HG02642 (cell line): ENCODE measurements around the gene RAE1.

Experiments used
- ATAC-seq: cut with Tn5 transposase; IDR thresholded peaks from one replicate; pipeline ENCODE4 v1.9.1; 2021; ENCODE audit warnings: mild to moderate bottlenecking; ENCODE audit not compliant: unreplicated experiment, poor library complexity

The RAE1 gene

DNA sequence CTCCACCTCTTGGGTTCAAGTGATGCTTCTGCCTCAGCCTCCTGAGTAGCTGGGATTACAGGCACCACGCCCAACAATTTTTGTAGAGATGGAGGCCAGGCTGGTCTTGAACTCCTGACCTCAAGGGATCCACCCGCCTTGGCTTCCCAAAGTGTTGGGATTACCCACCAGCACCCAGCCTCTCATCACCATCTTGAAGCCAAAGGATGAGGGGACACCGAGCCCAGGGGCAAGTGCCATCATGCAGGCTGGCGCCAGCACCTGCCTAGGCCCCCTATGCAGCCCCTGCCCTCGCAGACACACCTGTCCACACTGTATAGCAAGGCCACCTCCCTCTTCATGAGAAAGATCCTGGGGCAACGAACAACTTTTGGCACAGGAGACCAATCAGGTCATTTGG, 34.9 kb downstream of the RAE1 start:
- no peak for ATAC-seq

GRCh38 chr20:57386762-57387161, 35.7 kb downstream of the RAE1 start:
- no peak for ATAC-seq

DNA sequence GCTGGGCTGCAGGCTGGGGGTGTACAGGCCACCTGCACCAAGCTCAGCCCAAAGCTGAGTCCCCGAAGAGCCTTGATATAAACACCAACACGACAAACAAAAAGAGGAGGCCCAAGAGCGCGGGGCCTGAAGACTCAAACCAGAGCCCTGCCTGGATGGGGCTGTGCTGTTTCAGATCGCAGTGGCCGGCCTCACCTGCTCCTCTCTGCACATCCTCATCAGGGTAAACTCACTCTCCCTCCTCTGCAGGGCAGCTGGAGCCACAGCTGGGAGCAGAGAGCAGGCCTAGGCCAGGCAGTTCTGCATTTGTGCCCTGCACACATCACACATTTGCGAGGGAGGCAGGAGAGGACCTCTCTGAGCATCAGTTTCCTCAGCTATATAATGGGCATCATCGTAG, 36.4 kb downstream of the RAE1 start:
- no peak for ATAC-seq

- ATAC-seq = no peak
Measured at GRCh38 chr20:57387945-57388371, 36.9 kb downstream of the RAE1 start.

- ATAC-seq = peak; percentile 20
Measured at GRCh38 chr20:57388953-57389694, 38.1 kb downstream of the RAE1 start.

- no peak for ATAC-seq
Measured at GRCh38 chr20:57389695-57390603, 38.9 kb downstream of the RAE1 start.

DNA sequence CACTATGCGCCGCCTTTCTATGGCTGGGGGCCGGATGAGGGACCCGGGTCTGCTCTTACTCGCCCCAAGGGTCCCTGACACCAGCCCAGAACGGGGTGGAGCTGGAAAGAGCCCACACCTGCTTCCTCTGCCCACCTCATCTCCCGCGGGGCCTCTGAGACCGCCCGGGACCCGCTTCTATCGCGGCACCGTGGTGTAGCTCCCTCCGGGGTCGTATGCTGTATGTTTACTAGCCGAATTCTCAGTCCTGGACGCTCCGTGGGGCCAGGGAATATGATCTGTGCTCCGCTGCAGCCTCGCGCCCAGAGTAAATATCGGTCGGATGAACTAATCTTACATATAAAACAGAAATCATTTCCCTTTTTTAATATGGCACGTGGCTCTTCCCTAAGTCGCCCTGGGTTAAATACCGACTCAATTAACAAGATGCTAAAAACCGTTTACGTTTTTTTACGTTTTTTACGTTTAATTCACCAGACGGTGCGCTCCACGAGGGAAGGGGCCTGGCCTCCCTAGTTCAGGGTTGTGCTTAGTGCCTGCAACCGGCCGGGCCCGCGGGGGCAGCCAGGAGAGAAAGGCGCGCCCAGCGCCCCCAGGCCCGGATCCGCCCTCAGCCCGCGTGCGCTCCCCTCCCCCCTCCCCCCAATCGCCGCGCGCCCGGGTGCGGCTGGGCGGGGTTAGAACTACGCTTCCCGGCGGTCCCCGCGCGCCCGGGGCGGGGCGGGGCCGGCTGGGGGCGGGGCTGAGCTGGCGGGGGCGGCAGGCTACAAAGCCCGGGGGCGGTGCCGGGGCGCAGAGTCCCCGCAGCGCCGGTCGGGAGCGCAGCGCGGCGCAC, 39.8 kb downstream of the RAE1 start, which contains the start of gene RBM38:
Gene RBM38, plus strand, starts transcription at position 793 of the 835 bp plus-strand sequence. CDS start 186 bp downstream, outside the sequence.
- ATAC-seq = peak; percentile 66

DNA sequence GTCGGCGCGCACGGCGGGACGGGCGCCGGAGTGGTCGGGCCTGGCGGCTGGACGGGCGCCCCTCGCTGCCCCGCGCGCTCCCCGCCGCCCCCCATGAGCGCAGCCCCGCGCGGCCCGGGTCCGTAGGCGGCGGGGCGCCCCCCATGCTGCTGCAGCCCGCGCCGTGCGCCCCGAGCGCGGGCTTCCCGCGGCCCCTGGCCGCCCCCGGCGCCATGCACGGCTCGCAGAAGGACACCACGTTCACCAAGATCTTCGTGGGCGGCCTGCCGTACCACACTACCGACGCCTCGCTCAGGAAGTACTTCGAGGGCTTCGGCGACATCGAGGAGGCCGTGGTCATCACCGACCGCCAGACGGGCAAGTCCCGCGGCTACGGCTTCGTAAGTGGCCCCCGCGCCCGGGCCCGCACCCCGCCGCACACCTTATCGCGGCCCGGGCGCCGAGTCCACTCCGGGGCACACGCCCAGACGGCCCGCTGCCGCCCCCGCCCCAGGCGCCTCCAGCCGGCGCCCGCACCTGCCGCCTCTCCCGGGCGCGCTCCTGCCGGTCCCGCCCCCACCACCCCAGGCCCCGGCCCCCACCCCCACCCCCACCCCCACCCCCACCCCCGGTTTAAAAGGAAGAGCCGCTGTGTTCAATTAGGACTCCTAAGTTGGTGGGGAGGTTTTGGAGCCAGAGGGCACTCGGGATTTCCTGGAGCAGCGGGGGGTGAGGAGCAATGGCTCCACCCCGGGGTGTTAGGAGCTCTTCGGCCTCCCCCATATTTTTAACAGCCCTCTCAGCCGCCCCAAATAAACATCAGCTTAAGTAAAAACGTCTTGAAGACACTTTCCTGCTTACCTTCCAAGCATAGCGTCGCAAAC, 40.6 kb downstream of the RAE1 start:
- ATAC-seq = peak; percentile 14

- peak; percentile 16 for ATAC-seq
Measured at GRCh38 chr20:57392512-57393271, 41.6 kb downstream of the RAE1 start.

DNA sequence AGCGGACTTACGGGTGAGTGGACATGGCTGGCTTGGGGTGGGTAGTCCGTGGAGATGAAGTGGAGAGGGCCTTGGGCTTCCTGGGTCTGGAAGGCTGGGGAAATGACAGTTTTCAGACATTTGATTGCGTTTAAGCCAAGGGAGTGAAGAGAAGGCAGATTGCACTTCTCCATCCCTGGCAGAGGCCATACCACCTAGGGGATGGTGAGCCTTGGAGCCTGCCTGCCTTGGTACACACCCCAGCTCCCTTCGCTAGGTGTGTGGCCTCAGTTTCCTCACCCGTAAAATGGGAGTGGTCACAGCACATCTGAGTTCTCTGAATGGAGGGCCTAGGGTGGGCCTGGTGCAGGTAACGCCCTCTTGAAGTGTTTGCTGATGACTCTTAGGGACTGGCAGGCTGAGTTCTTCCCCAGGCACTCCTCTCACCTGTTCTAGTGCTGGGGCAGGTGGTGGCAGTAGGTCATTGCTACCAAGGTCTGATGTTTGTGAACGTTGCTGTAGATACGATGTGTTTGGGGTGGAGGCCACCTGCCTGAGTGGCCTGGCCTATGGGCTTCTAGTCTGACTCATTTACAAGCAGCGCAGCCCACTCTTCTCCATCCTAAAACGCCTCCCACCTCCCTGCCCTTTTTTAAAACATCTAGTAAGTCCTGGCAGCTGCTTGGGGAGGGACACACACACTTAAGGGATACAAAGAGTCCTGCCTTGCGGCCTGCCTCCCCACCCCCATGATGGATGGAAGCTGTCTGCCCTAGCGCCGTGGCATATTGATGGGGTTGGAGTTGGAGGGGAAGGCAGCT, 42.5 kb downstream of the RAE1 start:
- no peak for ATAC-seq

DNA sequence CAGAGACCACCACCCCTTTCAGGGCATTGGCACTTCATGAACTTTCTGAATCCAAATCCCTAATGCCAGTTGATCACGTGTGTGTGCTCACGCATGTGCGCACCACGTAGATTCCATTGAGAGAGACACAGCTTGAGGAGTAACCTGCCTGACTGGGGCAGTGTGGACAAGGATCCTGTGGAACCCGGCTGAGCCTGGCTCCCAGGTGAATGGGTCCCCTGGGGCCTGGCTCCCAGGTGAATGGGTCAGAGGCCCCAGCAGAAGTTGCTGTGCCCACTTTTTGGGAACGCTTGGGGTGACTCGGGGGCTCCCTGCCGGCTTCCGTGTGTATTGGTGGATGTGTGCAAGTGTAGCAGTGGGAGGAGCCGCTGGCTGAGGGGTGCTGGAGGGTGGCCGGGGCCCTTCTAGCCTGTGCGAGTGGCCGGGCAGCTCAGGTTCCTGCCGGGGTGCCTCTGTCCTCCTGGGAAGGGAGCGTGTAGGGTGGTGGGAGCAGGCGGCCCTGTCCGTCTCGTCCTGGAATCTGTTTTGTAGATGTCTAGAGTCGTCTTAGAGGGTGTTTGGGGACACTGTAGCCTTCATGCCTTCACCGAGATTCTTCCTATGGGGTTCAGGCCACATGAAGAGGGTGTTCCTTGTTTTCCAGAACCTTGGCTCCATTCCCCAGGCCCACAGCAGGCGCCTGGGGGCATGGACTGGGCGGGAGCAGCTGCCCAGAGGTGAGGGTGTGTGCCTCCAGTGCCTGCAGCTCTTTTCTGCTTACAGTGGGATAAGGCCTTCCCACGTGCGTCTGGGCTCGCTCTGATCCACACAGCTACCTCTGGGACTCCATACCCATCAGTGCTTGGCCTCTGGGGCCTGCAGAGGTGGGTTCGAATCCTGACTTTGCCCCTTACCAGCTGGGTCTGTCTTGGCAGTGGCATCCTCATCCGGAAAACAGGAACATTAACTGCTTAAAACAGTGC, 43.3 kb downstream of the RAE1 start:
- ATAC-seq = no peak

GRCh38 chr20:57395111-57395966, 44.3 kb downstream of the RAE1 start:
- ATAC-seq = no peak

DNA sequence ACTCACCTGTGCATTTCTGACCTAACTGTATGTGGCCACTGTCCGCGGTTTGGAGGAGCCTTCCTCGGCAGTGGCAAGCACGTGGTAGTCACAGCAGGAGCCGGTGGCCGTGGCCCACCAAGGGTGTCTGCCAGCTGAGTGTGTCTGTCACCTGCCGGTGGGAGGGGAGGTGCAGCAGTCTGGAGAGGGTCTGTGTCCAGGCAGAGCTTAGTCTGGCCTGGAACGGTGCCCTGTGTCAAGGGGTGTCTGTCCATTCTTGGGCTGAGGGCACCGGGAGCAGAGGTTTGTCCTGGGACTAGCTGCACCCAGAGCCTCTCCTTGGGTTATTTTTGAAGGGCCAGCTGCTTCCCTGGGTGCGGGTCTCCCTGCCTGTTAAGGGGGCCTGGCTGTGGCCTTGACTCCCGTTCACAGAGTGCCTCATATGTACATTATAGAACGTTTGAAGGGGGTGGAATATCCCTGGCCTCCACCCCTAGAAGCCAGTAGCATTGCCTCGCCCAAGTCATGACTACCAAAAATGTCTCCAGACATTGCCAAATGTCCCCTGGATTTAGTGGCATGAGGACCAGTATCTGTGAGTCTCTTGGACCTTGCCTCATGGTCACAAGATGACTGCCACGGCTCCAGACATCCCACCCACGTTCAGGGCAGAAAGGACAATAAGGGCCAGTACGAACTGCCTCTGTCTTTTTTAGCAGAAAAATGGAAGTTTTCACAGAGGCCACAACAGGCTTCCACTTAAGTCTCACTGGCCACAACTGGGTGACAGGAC, 45.3 kb downstream of the RAE1 start:
- no peak for ATAC-seq

DNA sequence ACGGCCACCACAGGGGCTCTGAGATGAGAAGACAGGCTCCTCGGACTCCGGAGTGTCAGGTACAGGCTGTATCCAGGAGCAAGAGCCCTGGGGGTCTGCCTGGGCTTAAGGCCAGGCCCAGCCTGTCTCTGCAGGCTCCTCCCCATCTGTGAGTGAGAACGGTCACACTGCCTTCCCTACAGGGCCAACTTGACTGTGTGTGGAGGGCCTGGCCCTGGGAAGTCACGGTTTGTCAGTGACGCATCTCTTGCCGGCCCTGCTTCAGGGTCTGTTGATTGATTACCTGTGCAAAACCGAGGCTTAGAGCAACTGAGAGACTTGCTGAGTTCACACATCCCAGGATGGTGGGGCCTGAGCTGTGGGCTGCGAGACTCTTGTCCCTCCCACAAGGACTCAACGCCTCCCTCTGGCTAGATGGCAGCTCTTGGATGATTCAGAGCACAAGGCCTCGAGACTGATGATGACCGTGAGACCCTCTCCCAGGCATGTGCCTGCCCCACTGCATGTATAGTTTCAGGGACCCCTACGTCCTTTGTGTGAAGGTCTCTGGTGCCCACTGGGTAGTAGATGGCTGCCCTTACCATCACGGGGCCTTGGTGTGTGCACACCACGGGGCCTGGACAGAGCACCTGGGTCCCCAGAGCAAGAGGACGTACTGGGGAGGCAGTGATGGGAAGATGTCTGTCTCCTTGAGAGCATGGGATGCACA, 46.1 kb downstream of the RAE1 start:
- ATAC-seq = no peak

GRCh38 chr20:57397693-57398108, 46.6 kb downstream of the RAE1 start:
- ATAC-seq = peak; percentile 3
